Lower lobe of right lung (tissue), 2 donors: ENCODE results near the gene SPINDOC. TPM values are rescaled to one million over a fixed set of nuclear protein-coding genes. Genes with fewer than 3 reads are reported as not detected.
A peak's percentile ranks its signal among the peaks of the same experiment; 100 is the strongest.
"Not testable (repeated sequence)": the region's sequence is repeated elsewhere in the genome, so short reads cannot be mapped to it uniquely, and the experiment has no call there.

ENCODE experiments used
- ATAC-seq, 2 donors: fragments of 200-7000 bp; cut with Tn5 transposase; one replicate each; pipeline ENCODE4 v1.9.1; 2020 to 2022; ENCODE audit warnings: mild to moderate bottlenecking in 2 of 2, moderate library complexity in 2 of 2
- DNase-seq: peaks from one replicate; pipeline ENCODE4 v3.0.0-alpha.2; 2020
- H3K27ac ChIP-seq: fragments of 200-600 bp; one replicate; pipeline ENCODE4 v1.8.0; 2022
- H3K27me3 ChIP-seq: fragments of 200-600 bp; one replicate; pipeline ENCODE4 v1.8.0; 2022; ENCODE audit warnings: low read depth
- H3K36me3 ChIP-seq: fragments of 200-600 bp; one replicate; pipeline ENCODE4 v1.8.0; 2022; ENCODE audit warnings: mild to moderate bottlenecking
- H3K4me1 ChIP-seq: fragments of 200-600 bp; one replicate; pipeline ENCODE4 v1.8.0; 2022
- H3K4me3 ChIP-seq: fragments of 200-600 bp; one replicate; pipeline ENCODE4 v1.8.0; 2022; ENCODE audit warnings: mild to moderate bottlenecking
- H3K9me3 ChIP-seq: fragments of 200-600 bp; one replicate; pipeline ENCODE4 v1.8.0; 2022
- intact Hi-C: fragments of 100-400 bp; cut with DNase I; formaldehyde crosslinking; loops from one replicate; pipeline ENCODE4 v1.11.0; 2022
- total RNA-seq: library from RNA; stranded (reverse); fragmentation: NEBNext Ultra II Directional; extraction: Animal tissue kit (Norgen Biotek cat#: 25700); gene quantifications from one replicate; pipeline ENCODE4 v1.2.1, GENCODE V29; 2021
- TF ChIP-seq, protein P1 (sequence below): fragments of 200-600 bp; IDR thresholded peaks from one replicate; pipeline ENCODE4 v1.8.0; 2022; ENCODE audit warnings: antibody characterized with exemption, mild to moderate bottlenecking
- donor health status: DM: no; HTN: yes; CAD: no; lungs with severe emphysema.

Gene SPINDOC
- total RNA-seq, 1 donor from 2014 or later: 21.7 TPM

DNA sequence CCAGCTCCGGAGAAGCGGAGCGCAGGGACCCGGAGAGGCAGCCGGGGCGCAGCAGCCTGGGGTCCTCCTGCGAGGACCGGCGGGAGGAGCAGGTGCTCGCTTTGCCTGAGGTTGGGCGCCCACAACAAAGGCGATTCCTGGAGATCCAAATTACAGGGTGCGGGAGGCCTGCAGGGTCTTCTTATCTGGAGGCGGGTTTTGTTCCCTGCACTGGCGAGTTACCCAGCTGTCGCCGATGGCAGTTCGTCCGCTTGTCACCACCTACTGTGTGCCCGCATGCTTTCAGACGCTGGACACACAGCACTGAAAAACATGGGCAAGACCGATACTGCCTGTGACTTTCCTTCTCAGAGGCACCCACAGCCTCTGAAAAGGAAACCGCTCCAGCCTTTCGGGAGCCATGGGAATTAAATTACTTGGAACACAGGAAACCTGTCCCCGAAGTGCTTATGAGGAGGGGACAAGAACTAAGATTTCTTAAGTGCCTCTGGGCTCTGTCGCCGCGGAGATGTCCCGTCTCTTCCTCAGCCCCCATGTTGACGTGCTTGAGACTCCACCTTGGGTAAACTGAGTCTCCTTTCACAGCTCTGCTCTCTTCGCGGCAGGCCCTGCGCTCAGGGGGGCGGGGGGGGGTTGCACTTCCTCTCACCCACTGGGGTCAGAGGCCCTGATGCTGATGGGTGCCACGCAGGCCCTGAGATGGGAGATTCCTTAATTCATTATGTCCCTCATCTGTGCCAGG, 43.4 kb upstream of the SPINDOC start:
- DNase-seq: no peak
- peak overlapping the region; percentile 72 for H3K27ac ChIP-seq
- H3K9me3 ChIP-seq: no peaks in the 10 kb centered on the region
- intact Hi-C loops: no loop called here
- TF ChIP-seq, protein P1, sequence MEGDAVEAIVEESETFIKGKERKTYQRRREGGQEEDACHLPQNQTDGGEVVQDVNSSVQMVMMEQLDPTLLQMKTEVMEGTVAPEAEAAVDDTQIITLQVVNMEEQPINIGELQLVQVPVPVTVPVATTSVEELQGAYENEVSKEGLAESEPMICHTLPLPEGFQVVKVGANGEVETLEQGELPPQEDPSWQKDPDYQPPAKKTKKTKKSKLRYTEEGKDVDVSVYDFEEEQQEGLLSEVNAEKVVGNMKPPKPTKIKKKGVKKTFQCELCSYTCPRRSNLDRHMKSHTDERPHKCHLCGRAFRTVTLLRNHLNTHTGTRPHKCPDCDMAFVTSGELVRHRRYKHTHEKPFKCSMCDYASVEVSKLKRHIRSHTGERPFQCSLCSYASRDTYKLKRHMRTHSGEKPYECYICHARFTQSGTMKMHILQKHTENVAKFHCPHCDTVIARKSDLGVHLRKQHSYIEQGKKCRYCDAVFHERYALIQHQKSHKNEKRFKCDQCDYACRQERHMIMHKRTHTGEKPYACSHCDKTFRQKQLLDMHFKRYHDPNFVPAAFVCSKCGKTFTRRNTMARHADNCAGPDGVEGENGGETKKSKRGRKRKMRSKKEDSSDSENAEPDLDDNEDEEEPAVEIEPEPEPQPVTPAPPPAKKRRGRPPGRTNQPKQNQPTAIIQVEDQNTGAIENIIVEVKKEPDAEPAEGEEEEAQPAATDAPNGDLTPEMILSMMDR: no peak
- H3K36me3 ChIP-seq: no peaks in the 10 kb centered on the region
- peak overlapping the region; percentile 80 for H3K4me3 ChIP-seq
- H3K27me3 ChIP-seq: no peaks in the 10 kb centered on the region
- H3K4me1 ChIP-seq: peaks cover 15% of the 10 kb centered on the region
- peak; percentile 1 to 4 for ATAC-seq

- no peak for ATAC-seq
- Histone ChIP-seq H3K36me3 (no peaks in the 10 kb centered on the region), H3K9me3 (no peaks in the 10 kb centered on the region), H3K27ac (no peak overlapping the region), H3K27me3 (no peaks in the 10 kb centered on the region), H3K4me1 (peaks cover 15% of the 10 kb centered on the region), H3K4me3 (no peak overlapping the region)
- no peak for DNase-seq
- TF ChIP-seq, protein P1: no peak
- intact Hi-C loops: no loop called here
These were observed 42.5 kb upstream of the SPINDOC start for GRCh38 chr11:63770763-63771162.

DNA sequence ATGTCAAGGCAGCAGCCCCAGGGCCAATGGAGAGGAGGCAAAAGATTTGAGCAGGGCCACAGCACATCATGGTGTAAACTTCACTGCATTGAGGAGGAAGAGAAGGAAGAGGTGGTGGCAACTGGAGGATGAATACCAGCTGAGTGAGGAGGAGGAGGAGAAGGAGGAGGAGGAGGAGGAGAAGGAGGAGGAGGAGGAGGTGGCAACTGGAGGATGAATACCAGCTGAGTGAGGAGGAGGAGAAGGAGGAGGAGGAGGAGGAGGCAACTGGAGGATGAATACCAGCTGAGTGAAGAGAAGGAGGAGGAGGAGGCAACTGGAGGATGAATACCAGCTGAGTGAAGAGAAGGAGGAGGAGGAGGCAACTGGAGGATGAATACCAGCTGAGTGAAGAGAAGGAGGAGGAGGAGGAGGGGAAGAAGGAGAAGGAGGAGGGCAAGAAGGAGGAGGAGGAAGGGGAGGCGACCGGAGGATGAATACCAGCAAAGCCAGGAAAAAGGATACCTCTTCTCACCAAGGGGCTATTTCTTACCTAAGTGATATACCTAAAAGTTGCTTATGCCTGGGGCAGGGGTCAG, 41.4 kb upstream of the SPINDOC start:
- H3K27me3 ChIP-seq, H3K4me1 ChIP-seq, intact Hi-C loops, ATAC-seq, H3K9me3 ChIP-seq, H3K4me3 ChIP-seq, H3K36me3 ChIP-seq, DNase-seq, H3K27ac ChIP-seq: not testable (repeated sequence)

DNA sequence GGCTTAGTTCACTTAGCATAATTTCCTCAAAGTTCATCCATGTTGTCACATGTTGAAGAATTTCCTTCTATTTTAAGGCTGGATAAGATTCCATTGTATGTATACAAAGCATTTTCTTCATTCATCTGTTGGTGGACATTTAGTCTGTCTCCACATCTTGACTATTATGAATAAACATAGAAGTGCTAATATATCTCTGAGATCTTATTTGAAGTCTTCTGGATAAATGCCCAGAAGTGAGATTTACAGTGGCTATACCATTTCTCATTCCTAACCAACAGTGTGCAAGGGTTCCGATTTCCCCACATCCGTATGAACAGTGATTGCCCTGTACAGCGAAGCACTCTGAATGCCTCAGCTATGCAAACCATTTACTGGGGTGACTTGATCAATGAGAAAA, 38.1 kb upstream of the SPINDOC start:
- H3K4me1 ChIP-seq: no peaks in the 10 kb centered on the region
- intact Hi-C loops: no loop called here
- ATAC-seq (no peak), DNase-seq (no peak)
- no peaks in the 10 kb centered on the region for H3K27me3 ChIP-seq
- H3K36me3 ChIP-seq: no peaks in the 10 kb centered on the region
- no peaks in the 10 kb centered on the region for H3K9me3 ChIP-seq
- H3K27ac ChIP-seq: no peak overlapping the region
- TF ChIP-seq, protein P1: no peak
- H3K4me3 ChIP-seq: no peak overlapping the region

DNA sequence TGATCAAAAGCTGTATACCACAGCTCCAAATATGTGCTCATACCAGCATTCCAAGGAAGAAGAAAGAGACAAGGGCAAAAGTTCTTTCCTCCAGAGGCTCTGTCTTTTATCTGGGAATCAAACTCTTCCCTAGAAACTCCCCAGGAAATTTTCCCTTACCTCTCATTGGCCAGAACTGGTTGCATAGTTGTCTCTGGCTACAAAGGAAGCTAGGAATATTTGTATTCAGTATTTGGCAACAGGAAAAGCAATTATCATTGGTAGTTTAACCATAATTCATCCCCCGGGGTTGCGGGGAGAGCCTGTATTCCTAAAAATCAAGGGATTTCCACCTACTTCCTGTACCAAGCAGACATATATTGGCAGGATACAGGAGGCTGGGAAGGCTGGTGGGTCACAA, 34.2 kb upstream of the SPINDOC start:
- no peak for DNase-seq
- intact Hi-C loops: no loop called here
- Histone ChIP-seq H3K9me3 (no peaks in the 10 kb centered on the region), H3K4me1 (no peaks in the 10 kb centered on the region), H3K36me3 (no peaks in the 10 kb centered on the region), H3K4me3 (no peak overlapping the region), H3K27ac (no peak overlapping the region), H3K27me3 (no peaks in the 10 kb centered on the region)
- no peak for ATAC-seq
- TF ChIP-seq, protein P1: no peak

GRCh38 chr11:63782749-63783148, 30.5 kb upstream of the SPINDOC start:
- DNase-seq (no peak), ATAC-seq (no peak)
- TF ChIP-seq, protein P1: no peak
- Histone ChIP-seq H3K36me3 (no peaks in the 10 kb centered on the region), H3K4me1 (no peaks in the 10 kb centered on the region), H3K9me3 (no peaks in the 10 kb centered on the region), H3K4me3 (no peak overlapping the region), H3K27me3 (no peaks in the 10 kb centered on the region), H3K27ac (no peak overlapping the region)
- intact Hi-C loops: no loop called here
